GM19463 (cell line): ENCODE measurements around the gene MAGEA2B.
"Not testable (repeated sequence)": the region's sequence is repeated elsewhere in the genome, so short reads cannot be mapped to it uniquely, and the experiment has no call there.

Experiments
- ATAC-seq: cut with Tn5 transposase; IDR thresholded peaks from one replicate; pipeline ENCODE4 v1.9.1; 2021; ENCODE audit warnings: mild to moderate bottlenecking, moderate library complexity; ENCODE audit not compliant: unreplicated experiment

MAGEA2B gene

GRCh38 chrX:152754871-152755270 lies 40.4 kb downstream of the MAGEA2B start:
- ATAC-seq = not testable (repeated sequence)

- ATAC-seq = not testable (repeated sequence)
These were observed 44.5 kb downstream of the MAGEA2B start, which contains the start of gene CSAG3 for GRCh38 chrX:152758918-152759317. Gene CSAG3, plus strand, starts transcription at chrX:152759218.

- ATAC-seq = not testable (repeated sequence)
These were observed 45.1 kb downstream of the MAGEA2B start for GRCh38 chrX:152759544-152759943.

DNA sequence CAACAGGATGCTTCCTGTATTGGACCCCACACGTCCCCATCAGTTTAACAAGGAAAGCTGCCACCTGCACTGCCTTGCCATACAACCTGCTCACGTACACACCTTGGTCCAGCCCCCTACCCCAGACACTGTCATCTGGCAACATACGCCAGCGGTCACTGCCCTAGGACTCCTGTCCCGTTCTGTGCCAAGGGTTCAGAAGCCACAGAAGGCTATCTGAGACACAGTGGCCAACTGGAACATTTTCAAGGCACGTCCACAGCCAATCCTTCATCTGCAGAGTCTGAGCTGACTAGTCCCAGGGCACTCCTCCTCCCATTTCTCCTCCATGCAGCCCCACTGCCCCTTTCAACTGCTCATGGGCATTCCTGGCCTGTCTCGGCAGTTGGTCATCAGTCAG lies 47.2 kb downstream of the MAGEA2B start:
- not testable (repeated sequence) for ATAC-seq

GRCh38 chrX:152766562-152766961 lies 52.1 kb downstream of the MAGEA2B start:
- ATAC-seq = not testable (repeated sequence)
